ENCODE measurements around the gene B4GALT1. TPM values are rescaled to one million over a fixed set of nuclear protein-coding genes. Genes with fewer than 3 reads are reported as not detected.

B4GALT1 gene
- total and polyA plus RNA-seq, 2 of the 8 experiments (the other 6 are each of a cell fraction or from before 2014, with no cell fraction given), result 12.8 to 18.2 TPM

- Histone ChIP-seq H3K79me1 (ENCODE audit: low read depth, low read length) (no peaks in the 10 kb centered on the region), H2BK20ac (ENCODE audit: low read length) (no peak overlapping the region), H3K4me3 (ENCODE audit: extremely low read depth in 1 of 4, insufficient read depth in 2 of 4, low read depth in 3 of 4, low read length in 4 of 4) (no peak overlapping the region), H3K14ac (ENCODE audit: insufficient read length) (no peak overlapping the region), H3K9ac (replicated peaks in 1 of 4; ENCODE audit: extremely low read depth in 1 of 4, low read depth in 3 of 4, low read length in 3 of 4) (no peak overlapping the region), H2AFZ (ENCODE audit: low read length) (no peak overlapping the region), H3K9me3 (ENCODE audit: insufficient read depth in 2 of 2, low read depth in 1 of 2, low read length in 1 of 2) (no peaks in the 10 kb centered on the region), H2BK5ac (ENCODE audit: low read depth, low read length) (no peak overlapping the region), H2BK120ac (replicated peaks; ENCODE audit: low read depth, low read length) (no peak overlapping the region), H4K8ac (ENCODE audit: extremely low read depth, insufficient read depth, low read length) (no peak overlapping the region), H3K23me2 (ENCODE audit: low read depth, low read length) (no peaks in the 10 kb centered on the region), H3K18ac (ENCODE audit: extremely low read depth, low read length) (no peak overlapping the region), H2AK5ac (ENCODE audit: low read depth, low read length) (no peak overlapping the region), H4K20me1 (replicated peaks in 1 of 2; ENCODE audit: control insufficient read depth in 1 of 2, insufficient read depth in 2 of 2, low read length in 2 of 2) (peaks cover 0 to 2% of the 10 kb centered on the region in 2 experiments), H3K4ac (replicated peaks; ENCODE audit: insufficient read length, low read depth, low read length) (no peak overlapping the region), H3K23ac (ENCODE audit: insufficient read length) (no peak overlapping the region), H3K79me2 (ENCODE audit: control insufficient read depth in 1 of 2, insufficient read depth in 2 of 2, low read length in 2 of 2) (no peaks in the 10 kb centered on the region), H3K56ac (replicated peaks; ENCODE audit: insufficient read length, low read depth, low read length) (no peak overlapping the region), H2BK15ac (ENCODE audit: low read length) (no peak overlapping the region), H3K4me1 (replicated peaks in 1 of 4; ENCODE audit: control insufficient read depth in 3 of 4, insufficient read depth in 4 of 4, low read length in 3 of 4) (no peaks in the 10 kb centered on the region), H4K5ac (ENCODE audit: insufficient read length, low read depth, low read length) (no peak overlapping the region), H3K27ac (ENCODE audit: low read depth, low read length) (no peak overlapping the region), H3K36me3 (ENCODE audit: control insufficient read depth in 2 of 4, insufficient read depth in 4 of 4, low read length in 3 of 4) (no peaks in the 10 kb centered on the region), H4K91ac (replicated peaks; ENCODE audit: insufficient read length, low read length) (no peak overlapping the region), H3K4me2 (ENCODE audit: insufficient read depth in 1 of 2, low read depth in 2 of 2, low read length in 2 of 2) (no peak overlapping the region), H2BK12ac (ENCODE audit: low read depth, low read length) (no peak overlapping the region), H3K27me3 (replicated peaks in 1 of 4; ENCODE audit: control insufficient read depth in 3 of 4, extremely low read depth in 1 of 4, insufficient read depth in 3 of 4, low read length in 3 of 4) (no peaks in the 10 kb centered on the region; a peak in 1 of 7 replicates)
- POLR2A ChIA-PET (ENCODE audit: partially characterized antibody), result no interaction called here
- WGBS, 2 experiments (ENCODE audit: extremely low coverage in 1 of 2, insufficient coverage in 1 of 2, insufficient read length in 1 of 2, insufficient replicate concordance in 2 of 2, low coverage in 1 of 2, low lambda C conversion rate in 2 of 2, missing lambda C conversion rate in 1 of 2), result 90% methylated on average over 7 of the region's 7 CpGs; no CpG with 5 or more reads in 1 of the 2 experiments
- no peak for TF ChIP-seq CREB1 (IDR thresholded peaks at IDR 0.05)
- no peak for TF ChIP-seq POLR2A (IDR thresholded peaks at IDR 0.05; ENCODE audit: control extremely low read depth in 1 of 2, low read depth in 2 of 2, low read length in 2 of 2)
- TF ChIP-seq ZNF274 (IDR thresholded peaks at IDR 0.05; ENCODE audit: borderline replicate concordance, extremely low read depth, low read length), result no peak
- TF ChIP-seq BACH1 (IDR thresholded peaks at IDR 0.05; ENCODE audit: low read length), result no peak
- no peak for TF ChIP-seq BCL11A (IDR thresholded peaks at IDR 0.05; ENCODE audit: low read depth in 2 of 2, low read length in 2 of 2)
- no peak for TF ChIP-seq SP1 (IDR thresholded peaks at IDR 0.05; ENCODE audit: low read depth, low read length)
- no peak for TF ChIP-seq POU5F1 (IDR thresholded peaks at IDR 0.05; ENCODE audit: low read depth, low read length)
- no peak for TF ChIP-seq NANOG (IDR thresholded peaks at IDR 0.05; ENCODE audit: insufficient read depth, low read depth, low read length, poor library complexity, severe bottlenecking)
- DNase-seq (ENCODE audit: low read depth in 1 of 2, low spot score in 2 of 2) (no peak), FAIRE-seq (no peak)
- CTCF ChIA-PET (ENCODE audit: partially characterized antibody), result no interaction called here
Observed at GRCh38 chr9:33147416-33148169, 19.5 kb downstream of the B4GALT1 start.
